ENCODE measurements around the gene VWDE. TPM values are rescaled to one million over a fixed set of nuclear protein-coding genes. Genes with fewer than 3 reads are reported as not detected.

VWDE gene
- polyA plus RNA-seq, 2 of the 4 experiments (the other 2 are of a cell fraction) = 1.2 to 2.4 TPM

GRCh38 chr7:12358694-12359093 lies 45.0 kb downstream of the VWDE start:
- no peak for ATAC-seq

GRCh38 chr7:12357508-12357907 lies 46.2 kb downstream of the VWDE start:
- ATAC-seq (no peak), FAIRE-seq (no peak), DNase-seq (ENCODE audit: low read depth in 1 of 2, low spot score in 1 of 2) (no peak)
- H3K4me3 ChIP-seq = no peak overlapping the region
- POLR2A ChIA-PET = no interaction called here
- no peak overlapping the region for H3K27ac ChIP-seq
- no peaks in the 10 kb centered on the region for H3K4me1 ChIP-seq
- TF ChIP-seq, protein P1, sequence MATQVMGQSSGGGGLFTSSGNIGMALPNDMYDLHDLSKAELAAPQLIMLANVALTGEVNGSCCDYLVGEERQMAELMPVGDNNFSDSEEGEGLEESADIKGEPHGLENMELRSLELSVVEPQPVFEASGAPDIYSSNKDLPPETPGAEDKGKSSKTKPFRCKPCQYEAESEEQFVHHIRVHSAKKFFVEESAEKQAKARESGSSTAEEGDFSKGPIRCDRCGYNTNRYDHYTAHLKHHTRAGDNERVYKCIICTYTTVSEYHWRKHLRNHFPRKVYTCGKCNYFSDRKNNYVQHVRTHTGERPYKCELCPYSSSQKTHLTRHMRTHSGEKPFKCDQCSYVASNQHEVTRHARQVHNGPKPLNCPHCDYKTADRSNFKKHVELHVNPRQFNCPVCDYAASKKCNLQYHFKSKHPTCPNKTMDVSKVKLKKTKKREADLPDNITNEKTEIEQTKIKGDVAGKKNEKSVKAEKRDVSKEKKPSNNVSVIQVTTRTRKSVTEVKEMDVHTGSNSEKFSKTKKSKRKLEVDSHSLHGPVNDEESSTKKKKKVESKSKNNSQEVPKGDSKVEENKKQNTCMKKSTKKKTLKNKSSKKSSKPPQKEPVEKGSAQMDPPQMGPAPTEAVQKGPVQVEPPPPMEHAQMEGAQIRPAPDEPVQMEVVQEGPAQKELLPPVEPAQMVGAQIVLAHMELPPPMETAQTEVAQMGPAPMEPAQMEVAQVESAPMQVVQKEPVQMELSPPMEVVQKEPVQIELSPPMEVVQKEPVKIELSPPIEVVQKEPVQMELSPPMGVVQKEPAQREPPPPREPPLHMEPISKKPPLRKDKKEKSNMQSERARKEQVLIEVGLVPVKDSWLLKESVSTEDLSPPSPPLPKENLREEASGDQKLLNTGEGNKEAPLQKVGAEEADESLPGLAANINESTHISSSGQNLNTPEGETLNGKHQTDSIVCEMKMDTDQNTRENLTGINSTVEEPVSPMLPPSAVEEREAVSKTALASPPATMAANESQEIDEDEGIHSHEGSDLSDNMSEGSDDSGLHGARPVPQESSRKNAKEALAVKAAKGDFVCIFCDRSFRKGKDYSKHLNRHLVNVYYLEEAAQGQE (IDR thresholded peaks at IDR 0.05) = no peak
- TF ChIP-seq, protein P2, sequence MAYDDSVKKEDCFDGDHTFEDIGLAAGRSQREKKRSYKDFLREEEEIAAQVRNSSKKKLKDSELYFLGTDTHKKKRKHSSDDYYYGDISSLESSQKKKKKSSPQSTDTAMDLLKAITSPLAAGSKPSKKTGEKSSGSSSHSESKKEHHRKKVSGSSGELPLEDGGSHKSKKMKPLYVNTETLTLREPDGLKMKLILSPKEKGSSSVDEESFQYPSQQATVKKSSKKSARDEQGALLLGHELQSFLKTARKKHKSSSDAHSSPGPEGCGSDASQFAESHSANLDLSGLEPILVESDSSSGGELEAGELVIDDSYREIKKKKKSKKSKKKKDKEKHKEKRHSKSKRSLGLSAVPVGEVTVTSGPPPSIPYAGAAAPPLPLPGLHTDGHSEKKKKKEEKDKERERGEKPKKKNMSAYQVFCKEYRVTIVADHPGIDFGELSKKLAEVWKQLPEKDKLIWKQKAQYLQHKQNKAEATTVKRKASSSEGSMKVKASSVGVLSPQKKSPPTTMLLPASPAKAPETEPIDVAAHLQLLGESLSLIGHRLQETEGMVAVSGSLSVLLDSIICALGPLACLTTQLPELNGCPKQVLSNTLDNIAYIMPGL (CRISPR knock-in tag; IDR thresholded peaks at IDR 0.05; ENCODE audit: borderline replicate concordance) = no peak
- no peak for TF ChIP-seq SMC3 (IDR thresholded peaks at IDR 0.05)
- TF ChIP-seq RCOR1 (IDR thresholded peaks at IDR 0.05; ENCODE audit: low read depth, low read length) = no peak
- TF ChIP-seq HEYL (CRISPR knock-in tag; IDR thresholded peaks at IDR 0.05) = no peak
- no peak for TF ChIP-seq EHF (CRISPR knock-in tag; IDR thresholded peaks at IDR 0.05)
- no peak for TF ChIP-seq KDM5A (IDR thresholded peaks at IDR 0.05)
- no peak for TF ChIP-seq BHLHE40 (IDR thresholded peaks at IDR 0.05; ENCODE audit: low read depth, low read length)
- TF ChIP-seq MAFK (IDR thresholded peaks at IDR 0.05; ENCODE audit: partially characterized antibody) = no peak
- TF ChIP-seq, protein P3, sequence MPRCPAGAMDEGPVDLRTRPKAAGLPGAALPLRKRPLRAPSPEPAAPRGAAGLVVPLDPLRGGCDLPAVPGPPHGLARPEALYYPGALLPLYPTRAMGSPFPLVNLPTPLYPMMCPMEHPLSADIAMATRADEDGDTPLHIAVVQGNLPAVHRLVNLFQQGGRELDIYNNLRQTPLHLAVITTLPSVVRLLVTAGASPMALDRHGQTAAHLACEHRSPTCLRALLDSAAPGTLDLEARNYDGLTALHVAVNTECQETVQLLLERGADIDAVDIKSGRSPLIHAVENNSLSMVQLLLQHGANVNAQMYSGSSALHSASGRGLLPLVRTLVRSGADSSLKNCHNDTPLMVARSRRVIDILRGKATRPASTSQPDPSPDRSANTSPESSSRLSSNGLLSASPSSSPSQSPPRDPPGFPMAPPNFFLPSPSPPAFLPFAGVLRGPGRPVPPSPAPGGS (IDR thresholded peaks at IDR 0.05) = no peak
- no peak for TF ChIP-seq ZFP36 (IDR thresholded peaks at IDR 0.05; ENCODE audit: borderline replicate concordance, partially characterized antibody)
- TF ChIP-seq HOXB13 (CRISPR knock-in tag; IDR thresholded peaks at IDR 0.05; ENCODE audit: low read depth) = no peak
- no peak for TF ChIP-seq CHD4 (IDR thresholded peaks at IDR 0.05; ENCODE audit: borderline replicate concordance)
- no peak for TF ChIP-seq KDM1A (IDR thresholded peaks at IDR 0.05; ENCODE audit: low read depth)
- no peak for TF ChIP-seq NPAS2 (CRISPR knock-in tag; IDR thresholded peaks at IDR 0.05; ENCODE audit: borderline replicate concordance)
- TF ChIP-seq RFX5 (IDR thresholded peaks at IDR 0.05) = no peak
- 14% methylated on average over 1 of the region's 1 CpG for WGBS (ENCODE audit: missing lambda C conversion rate)
- CTCF ChIA-PET = no interaction called here
- no peak overlapping the region for H3K4me2 ChIP-seq
- no peaks in the 10 kb centered on the region for H3K9me3 ChIP-seq

More at GRCh38 chr7:12358694-12359093, 45.0 kb downstream of the VWDE start:
- no peak for TF ChIP-seq HEYL (CRISPR knock-in tag; IDR thresholded peaks at IDR 0.05)
- no peak for TF ChIP-seq NFE2L2 (conservative IDR thresholded peaks at IDR 0.05; ENCODE audit: low read length)
- no peak for TF ChIP-seq TP53 (CRISPR knock-in tag; IDR thresholded peaks at IDR 0.05)
- no peak for TF ChIP-seq ESRRA (IDR thresholded peaks at IDR 0.05; ENCODE audit: borderline replicate concordance, low read length)
- TF ChIP-seq NR3C1 (IDR thresholded peaks at IDR 0.05) = no peak
- no peak for TF ChIP-seq ZFP36 (IDR thresholded peaks at IDR 0.05; ENCODE audit: borderline replicate concordance, partially characterized antibody)
- TF ChIP-seq RFX5 (IDR thresholded peaks at IDR 0.05) = no peak
- no peak for TF ChIP-seq PBX3 (IDR thresholded peaks at IDR 0.05)
- no peak for TF ChIP-seq RCOR1 (IDR thresholded peaks at IDR 0.05; ENCODE audit: low read depth, low read length)
- TF ChIP-seq, protein P4, sequence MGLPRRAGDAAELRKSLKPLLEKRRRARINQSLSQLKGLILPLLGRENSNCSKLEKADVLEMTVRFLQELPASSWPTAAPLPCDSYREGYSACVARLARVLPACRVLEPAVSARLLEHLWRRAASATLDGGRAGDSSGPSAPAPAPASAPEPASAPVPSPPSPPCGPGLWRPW (IDR thresholded peaks at IDR 0.05) = no peak
- no peak for TF ChIP-seq ZC3H11A (IDR thresholded peaks at IDR 0.05)
- TF ChIP-seq, protein P1 (IDR thresholded peaks at IDR 0.05) = no peak
- no peak for TF ChIP-seq SREBF2 (IDR thresholded peaks at IDR 0.05)
- no peak for TF ChIP-seq CHD2 (IDR thresholded peaks at IDR 0.05; ENCODE audit: low read length, partially characterized antibody)
- DNase-seq (ENCODE audit: low read depth in 1 of 2, low spot score in 1 of 2) = no peak
- ChIA-PET CTCF (no interaction called here), POLR2A (no interaction called here)
- Histone ChIP-seq H3K4me3 (no peak overlapping the region), H3K27ac (no peak overlapping the region), H3K4me1 (no peaks in the 10 kb centered on the region), H3K9me3 (no peaks in the 10 kb centered on the region), H3K4me2 (no peak overlapping the region)
- FAIRE-seq = no peak
